ENCODE results near the gene PLA2G2F.

PLA2G2F gene

DNA sequence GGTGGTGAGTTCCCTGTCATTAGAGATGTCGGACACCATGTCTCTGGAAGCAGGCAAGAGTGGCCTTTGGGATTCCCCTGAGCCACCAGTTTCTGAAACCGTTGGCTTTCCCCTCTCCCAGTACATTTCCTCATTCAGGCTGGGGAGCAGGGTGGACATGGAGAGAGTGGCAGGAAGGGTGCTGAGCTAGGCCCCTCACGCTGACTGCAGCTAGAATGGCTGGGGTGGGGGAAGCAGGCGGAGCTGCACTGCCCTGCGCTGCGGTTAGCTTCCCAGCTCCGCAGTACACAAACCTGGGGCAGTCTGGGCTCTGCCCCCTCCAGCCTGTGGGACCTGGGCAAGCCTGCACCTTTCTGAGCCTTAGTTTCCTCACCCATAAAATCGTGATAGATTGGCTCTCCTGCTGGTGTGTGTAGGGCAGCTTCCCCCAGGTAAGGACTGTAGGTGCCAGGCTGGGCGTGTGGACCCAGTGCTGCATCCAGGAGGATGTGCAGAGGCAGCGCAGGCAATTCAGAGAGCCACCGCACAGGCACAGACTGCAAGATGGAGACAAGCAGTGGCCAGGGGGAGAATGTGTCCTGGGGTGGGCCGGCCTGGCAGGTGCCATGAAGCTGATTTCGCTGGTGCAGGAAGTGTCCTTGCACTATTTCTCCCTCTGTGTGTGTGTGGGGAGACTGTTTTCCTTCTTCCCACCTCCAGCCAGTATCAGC lies 3.0 kb downstream of the PLA2G2F start:
- DNase-seq (ENCODE audit: low spot score): no peak

DNA sequence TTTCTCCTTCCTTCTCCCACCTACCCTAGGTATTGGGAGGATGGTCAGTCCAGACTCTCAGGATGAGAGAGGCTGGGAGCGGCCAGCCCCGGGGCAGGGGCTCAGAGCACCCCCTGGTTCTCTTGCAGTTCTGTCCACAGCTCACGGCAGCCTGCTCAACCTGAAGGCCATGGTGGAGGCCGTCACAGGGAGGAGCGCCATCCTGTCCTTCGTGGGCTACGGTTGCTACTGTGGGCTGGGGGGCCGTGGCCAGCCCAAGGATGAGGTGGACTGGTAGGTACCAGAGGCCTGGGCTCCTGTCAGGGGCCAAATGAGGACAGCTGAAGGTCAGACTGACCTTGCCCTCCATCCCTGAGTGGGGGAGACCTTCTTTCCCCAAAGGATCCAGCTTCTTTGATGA lies 4.2 kb downstream of the PLA2G2F start:
- no peak for DNase-seq (ENCODE audit: low spot score)

DNA sequence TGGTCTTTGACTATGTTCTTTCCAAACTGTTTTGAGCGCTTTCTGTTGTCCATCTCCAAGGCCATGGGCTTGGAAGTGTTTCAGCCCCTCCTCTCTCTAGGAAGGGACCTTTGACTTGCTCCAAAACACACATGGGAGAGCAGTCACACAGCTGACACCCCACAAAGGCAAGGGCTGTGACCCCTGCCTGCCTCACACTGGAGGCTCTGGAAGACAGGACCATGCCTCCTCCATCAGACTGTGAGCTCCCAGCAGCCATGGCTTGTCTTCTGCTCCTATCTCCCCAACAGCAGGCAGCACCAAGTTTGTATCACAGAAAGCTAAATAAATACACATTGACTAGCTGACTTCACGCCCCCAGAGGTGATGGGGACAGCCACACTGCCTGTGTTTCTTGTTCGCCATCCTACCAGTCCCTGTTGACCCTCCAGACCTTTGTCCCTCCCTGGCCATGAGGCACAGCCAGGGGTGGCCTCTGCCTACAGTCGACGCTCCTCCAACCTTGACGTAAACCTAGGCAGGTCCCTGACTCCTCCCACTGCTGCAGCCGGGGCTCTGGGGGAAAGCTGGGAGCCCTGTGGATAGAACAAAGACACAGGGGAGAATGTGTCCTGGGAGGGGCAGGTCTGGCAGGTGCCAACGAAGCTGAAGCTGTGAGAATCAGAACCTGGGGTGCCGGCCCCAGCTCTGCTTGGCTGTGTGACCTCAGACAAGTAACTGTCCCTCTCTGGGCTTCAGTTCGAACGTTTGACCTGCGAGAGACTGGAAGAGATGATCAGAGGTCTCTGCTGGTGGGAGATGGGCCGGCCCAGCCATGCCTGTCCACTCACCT lies 4.8 kb downstream of the PLA2G2F start:
- no peak for DNase-seq (ENCODE audit: low spot score)

DNA sequence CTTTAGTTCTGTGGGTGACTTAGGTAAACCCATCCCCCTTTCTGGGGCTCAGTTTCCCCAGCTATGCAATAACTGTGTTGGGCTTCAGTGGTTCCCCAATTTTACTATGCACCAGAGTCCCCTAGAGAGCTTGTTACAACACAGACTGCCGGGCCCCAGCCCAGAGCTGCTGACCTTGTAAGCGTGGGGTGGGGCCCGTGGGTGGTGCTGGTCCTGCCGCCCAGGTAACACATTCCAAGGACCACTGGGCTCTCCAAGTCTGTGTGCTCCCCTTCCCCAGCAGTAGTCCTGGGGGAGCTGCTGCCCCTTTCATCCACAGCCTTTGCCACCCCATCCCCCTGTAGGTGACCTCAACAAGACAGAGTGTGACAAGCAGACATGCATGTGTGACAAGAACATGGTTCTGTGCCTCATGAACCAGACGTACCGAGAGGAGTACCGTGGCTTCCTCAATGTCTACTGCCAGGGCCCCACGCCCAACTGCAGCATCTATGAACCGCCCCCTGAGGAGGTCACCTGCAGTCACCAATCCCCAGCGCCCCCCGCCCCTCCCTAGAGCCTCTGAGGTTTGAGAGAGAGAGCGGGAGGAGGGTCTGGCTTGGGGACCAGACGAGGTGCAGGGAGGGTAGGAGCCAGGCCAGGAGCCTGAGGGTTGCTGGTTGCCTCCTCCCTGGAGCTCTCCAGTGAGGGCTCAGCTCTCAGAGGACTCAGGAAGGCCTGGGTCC lies 8.9 kb downstream of the PLA2G2F start:
- no peak for DNase-seq (ENCODE audit: low spot score)

DNA sequence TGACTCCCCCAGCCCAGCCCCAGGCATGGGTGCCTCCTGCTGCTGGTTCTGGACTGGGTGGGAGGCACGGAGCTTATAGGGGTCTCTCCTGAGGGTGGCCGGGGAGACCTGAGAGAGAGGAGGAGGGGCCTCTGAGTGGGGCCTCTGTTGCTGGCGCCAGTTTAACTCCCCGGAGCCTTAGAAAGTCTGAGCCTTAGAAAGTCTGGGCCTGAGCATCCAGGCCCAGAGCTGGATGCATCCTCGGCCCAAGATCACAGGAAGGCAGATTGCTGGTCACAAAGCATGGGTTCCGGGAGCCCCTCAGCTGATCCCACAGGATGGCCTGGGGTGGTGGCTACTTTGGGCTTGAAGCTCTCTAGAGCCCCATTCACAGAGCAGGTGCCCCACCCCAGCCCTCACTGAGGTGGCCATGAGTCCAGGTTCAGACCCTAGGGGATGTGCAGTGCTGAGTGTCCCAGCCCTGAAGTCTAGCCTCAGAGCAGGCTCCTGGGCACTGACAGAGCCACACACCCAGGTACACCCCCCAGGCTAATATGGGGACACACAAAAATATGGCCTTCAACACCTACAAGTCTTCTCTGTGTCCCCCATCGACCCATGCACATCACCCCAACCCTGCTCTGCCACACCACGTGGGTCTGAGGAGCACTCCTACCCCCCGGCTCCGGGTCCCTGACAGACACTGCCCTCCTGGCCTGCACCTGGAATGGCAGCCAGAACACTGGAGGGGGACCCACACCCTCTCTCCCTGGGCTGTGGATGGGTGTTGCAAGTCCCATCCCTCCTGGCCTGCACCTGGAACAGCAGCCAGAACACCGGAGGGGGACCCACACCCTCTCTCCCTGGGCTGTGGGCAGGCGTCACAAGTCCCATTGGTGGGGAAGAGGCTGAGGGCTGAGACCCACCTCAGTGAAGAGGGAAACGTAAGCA lies 9.7 kb downstream of the PLA2G2F start:
- no peak for DNase-seq (ENCODE audit: low spot score)

DNA sequence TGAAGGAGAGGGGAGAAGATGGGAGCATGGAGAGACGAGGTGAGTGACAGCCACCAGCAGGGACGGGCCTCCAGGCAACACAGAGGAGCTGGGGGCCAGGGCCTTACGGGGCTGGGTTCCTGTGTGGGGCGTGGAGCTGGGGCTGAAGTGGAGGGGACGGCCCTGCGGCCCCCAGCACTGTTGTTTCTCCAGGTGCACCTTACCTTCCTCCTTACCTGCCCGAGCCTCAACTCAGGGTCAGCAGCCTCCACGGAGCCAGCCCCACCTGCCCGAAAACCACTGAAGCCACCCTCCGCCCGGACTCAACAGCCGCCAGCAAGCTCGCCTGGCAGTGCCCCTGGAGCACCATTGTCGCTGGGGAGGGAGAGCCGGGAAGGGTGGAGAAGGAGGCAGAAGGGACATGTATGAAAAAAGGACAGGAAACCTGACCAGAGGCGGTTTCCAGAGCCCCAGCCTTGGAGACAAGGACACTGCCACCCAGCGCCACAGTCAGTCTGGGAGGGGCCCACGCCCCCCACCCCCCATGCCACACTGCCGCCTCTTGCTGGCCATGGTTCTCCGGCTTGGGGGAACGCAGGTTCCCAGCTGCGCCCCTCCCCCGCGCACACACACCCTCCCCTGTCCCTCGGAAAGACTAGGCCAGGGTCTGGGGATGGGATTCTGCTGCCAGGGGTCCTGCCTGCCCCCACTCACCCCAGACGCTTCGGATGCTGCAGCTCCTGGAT lies 10.6 kb downstream of the PLA2G2F start:
- DNase-seq (ENCODE audit: low spot score): no peak

DNA sequence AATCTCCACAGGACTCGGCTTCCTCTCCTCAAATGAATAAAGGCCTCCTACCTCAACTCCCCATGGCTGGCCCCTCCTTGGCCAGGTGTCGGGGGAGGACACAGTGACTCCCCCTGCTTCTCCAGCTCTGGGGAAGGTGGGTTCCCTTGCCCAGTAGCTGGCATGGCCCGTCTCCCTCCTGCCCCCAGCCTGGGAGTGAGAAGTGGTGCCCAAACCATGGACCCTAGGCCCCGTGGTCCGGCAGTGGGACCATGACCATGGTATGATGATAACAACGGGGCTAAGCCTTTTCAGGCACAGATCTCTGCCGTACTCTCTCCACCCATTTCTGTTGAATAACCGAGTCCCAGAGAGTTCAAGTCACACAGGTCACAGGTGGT lies 11.2 kb downstream of the PLA2G2F start:
- no peak for DNase-seq (ENCODE audit: low spot score)

DNA sequence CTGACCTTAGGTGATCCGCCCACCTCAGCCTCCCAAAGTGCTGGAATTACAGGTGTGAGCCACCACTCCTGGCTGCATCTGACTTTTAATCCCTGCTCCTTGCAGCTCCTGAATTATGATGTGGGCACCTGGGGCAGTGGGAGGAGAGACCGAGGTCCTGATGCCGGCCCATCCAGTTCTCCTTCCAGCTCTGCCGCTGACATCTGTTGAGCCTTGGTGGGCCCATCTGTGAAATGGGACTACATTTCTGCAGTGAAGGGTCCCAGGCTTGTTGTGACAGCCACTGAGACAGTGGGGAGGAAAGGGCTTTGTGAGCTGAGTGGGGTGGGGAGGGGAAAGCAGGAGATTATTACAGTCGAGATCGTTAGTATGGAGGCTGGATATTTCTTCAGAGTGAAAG lies 11.8 kb downstream of the PLA2G2F start:
- no peak for DNase-seq (ENCODE audit: low spot score)

DNA sequence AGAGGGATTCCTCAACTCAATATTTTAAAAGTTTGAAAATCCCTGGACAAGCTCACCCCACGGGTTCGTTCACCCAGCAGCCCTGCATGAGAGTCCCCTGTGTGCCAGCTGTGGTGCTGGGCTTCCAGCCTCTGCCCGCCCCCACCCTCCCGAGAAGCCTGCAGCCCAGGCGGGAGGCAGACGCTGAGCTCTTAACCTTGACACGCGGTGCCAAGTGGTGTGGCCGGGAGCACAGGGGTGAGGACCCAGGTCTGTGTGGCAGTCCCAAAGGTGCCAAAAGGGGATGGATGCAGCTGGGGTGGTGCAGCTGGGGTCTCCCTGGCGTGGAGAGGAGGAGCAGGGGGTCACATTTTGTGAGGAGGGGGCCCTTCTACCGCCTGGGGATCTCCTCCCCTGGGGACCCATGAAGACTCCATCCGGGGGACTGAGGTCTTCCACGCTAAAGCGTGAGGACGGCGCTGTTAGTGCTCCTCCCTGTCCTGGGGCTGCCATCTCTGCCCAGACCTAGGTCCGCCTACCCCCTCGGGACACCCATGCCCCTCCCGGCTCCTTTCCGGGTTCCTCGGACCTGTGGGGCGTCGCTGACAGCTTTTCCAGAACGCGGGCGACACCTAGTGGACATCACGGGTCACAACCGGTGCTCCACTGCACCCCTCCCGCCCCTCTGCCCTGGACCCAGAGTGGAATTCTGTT lies 12.9 kb downstream of the PLA2G2F start:
- peak; percentile 75 for DNase-seq (ENCODE audit: low spot score)

DNA sequence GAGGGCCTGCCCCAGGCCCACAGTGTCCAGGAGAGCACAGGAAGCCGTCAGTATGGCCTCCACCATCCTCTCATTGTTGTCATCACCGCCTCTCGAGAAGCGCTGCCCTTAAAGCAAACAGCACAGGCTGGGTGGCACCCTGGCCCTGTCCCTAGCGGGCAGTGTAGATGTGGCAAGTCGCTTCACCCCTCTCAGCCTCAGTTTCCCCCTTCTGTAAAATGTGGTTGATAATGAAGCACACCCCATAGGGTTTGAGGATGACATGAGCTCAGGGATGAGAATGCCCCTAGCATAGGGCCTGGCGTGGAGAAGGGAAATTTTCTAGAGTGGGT lies 13.4 kb downstream of the PLA2G2F start:
- DNase-seq (ENCODE audit: low spot score): no peak

DNA sequence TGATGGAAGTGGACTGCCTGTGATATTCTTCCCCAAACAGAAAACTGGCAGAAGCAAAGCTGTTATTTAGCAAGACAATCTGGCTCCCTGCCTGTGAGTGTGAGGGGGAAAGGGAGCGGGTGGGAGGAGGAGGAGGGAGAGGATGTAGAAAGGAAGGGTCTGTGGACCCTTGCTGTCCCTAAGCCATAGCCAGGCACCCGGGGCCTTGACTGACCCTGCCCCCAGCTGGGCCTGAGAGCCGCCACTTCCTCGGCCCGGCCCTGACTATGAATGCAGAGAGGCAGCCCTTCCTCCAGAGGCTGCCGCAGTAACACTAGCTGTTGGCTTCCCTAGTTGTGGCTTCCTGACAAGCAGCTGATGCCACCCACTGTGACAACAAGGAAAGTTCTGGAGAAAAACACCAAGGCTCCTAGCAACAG lies 13.9 kb downstream of the PLA2G2F start:
- DNase-seq (ENCODE audit: low spot score): no peak

DNA sequence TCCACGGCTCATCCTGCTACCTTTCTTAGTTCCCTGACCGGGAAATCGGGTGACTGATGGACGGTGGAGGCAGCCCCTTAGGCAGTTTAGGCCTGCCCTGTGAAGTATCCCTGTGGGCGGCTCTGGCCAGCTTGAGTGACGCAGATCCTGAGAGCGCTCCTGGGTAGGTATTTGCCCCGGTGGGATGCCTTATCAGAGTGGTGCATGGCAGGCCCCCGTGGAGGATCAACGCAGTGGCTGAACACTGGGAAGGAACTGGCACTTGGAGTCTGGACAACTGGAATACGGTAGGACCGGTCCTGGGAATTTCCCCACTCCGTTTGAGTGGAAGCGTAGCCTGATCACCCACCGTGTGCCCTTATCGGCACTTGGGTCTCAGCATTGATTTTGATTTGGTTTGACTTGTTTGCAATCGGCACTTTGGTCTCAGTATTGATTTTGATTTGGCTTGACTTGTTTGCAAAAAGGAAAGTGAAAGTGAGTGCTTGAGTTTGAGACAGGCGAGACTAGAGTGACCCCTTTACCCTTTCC lies 15.2 kb downstream of the PLA2G2F start:
- no peak for DNase-seq (ENCODE audit: low spot score)

DNA sequence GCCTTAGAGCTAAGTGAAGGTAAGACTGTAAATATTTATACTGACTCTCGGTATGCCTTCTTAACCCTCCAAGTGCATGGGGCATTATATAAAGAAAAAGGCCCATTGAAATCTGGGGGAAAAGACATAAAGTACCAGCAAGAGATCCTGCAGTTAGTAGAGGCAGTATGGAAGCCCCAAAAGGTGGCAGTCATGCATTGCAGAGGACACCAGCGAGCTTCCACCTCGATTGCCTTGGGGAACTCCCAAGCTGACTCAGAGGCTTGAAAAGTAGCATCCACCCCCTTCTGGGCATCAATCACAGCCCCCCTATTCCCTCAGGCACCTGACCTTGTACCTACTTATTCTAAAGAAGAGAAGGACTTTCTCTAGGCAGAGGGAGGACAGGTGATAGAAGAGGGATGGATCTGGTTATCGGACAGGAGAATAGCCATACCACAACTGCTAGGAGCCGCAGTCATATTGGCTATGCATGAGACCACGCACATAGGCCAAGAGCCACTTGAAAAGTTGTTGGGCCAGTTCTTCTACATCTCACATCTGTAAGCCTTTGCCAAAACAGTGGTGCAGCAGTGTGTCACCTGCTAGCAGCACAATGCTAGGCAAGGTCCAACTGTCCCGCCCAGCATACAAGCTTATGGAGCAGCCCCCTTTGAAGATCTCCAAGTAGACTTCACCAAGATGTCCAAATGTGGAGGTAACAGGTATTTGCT lies 19.4 kb downstream of the PLA2G2F start:
- no peak for DNase-seq (ENCODE audit: low spot score)

DNA sequence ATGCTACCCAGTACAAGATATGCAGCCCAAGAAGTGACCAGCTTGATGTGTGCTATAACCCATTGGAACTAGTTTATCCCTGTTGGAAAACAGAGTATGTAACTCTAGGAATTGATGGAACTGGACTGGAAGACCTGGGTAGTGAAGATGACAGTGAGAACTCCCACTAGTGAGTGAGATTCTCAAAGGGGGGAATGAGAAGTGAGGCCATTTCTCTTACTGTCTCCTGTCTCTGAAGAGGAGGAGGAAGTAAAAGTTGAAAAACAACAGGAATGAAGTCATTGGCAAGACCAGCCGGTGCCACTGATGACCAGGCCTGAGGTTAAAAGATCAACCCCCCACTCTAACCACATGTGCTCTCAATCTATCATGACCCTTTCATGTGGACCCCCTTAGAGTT lies 20.9 kb downstream of the PLA2G2F start:
- no peak for DNase-seq (ENCODE audit: low spot score)

DNA sequence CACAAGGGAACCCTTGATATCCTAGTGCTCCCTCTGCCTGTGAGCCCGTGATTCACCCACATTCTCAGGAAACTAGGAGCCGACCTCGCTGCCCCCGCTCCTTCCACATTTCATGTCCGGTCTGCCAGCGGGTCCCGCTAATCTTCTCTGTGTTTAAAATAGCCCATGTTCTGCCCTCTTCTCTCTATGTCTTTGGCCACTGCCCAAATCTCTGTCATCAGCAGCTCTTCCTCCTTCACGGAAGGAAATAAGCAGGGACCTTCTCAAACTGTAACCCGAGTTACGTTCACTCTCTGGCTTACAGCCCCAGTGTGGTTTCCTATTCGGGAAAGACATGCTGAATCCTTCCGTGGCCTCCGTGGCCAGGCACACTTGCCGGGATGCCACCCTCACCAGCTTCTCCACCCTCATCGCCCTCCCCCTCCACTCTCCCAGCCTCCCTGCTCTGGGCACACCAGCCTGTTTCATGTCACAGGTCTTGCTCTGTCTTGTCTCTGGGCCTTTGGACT lies 25.6 kb downstream of the PLA2G2F start:
- no peak for DNase-seq (ENCODE audit: low spot score)

DNA sequence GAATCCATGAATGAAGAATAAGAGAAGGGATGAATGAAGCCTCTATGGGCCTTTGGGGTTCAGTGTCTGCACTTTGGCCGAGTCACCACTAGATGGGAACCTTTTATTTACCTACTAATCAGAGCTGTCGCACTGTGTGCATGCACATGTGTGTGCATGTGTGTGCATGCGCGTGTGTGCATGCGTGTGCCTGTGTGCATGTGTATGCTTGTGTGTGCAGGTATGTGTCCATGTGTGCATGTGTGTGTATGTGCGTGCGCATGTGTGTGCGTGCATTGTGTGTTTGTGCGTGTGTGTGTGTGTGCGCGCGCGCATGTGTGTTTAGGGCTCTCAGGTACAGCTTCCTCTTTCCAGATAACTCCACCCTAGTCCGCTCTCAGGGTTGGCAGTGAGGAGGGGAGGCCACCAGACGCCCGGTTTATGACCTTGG lies 26.4 kb downstream of the PLA2G2F start:
- peak; percentile 34 for DNase-seq (ENCODE audit: low spot score)

DNA sequence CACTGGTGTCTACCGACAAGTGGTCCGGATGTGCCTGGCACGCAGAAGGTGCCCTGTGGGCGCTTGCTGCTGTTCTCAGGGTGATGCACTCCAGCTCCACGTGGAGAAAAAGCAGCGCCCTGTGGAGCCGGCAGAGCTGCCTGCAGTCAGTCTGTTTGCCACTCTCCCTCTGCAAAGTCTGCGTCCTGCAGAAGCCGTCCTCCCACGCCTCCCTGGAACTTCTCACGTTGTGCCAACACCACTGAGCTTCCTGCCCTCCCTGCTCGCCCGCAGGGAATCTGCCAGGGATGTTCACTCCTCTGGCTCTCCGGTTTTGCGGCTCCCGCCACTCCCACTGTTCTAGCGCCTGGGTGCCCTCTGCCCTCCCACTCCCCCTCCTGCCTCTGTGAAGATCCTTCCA lies 26.9 kb downstream of the PLA2G2F start:
- no peak for DNase-seq (ENCODE audit: low spot score)

DNA sequence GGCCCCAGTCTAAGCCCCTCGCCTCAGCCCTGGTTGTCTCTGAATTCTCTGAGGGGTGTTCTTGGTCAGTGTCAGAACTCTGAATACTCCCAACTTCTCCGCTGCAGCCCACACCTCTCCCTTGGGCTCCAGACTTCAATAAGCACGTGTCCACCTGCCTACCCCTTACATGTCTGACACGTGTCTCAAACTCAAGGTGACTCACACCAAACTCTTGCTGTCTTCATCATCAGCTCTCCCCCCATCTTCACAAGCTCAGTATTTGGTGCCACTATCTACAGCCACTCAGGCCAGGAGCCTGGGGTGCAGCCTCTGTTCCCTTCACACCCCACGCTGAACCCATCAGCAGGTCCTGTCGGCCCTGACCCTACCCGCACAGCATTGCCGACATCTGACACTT lies 28.0 kb downstream of the PLA2G2F start:
- no peak for DNase-seq (ENCODE audit: low spot score)

Measured in hematopoietic multipotent progenitor cell treated with erythropoietin and hydrocortisone succinate and interleukin-3 and kit ligand, for 15 days (in vitro differentiated cells).